Measurements from ENCODE around the gene KLK2.

Gene KLK2

DNA sequence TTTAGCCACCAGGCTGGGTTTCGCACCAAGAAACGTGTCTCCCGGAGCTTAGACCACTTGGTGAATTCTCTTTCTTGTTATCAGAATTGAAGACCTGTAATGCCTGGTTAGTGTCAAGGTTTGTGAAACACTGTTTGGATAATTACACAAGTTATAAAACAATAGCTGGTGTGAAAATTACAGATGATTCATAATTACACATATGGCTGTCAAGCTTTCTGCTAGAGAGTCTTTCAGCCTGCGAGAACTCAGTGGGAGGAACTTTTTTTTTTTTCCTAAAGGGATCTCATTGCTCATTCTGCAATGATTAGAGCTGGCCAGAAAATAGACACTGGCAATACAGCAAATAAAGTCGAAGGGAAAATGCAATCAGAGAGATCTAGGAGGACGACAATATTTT is 51.3 kb downstream of the KLK2 start:
- DNase-seq (ENCODE audit: low read depth, low spot score), result no peak

DNA sequence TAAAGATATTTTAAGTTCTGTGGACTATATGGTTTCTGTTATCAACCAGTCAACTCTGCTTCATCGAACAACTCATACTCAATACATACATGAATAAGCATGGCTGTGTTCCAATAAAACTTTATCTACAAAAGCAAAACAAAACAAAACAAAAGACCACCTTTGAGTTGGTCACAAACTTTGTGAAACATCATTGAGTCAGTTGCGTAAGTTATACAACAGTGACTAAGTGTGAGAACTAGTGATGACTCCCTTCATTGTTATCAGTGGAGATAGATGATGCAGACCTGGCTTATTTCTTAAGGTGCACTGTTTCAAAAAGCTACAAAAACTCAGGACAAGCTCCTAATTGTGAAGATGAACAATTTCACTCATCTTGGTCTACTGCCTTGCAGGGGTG is 52.5 kb downstream of the KLK2 start:
- DNase-seq (ENCODE audit: low read depth, low spot score), result no peak

DNA sequence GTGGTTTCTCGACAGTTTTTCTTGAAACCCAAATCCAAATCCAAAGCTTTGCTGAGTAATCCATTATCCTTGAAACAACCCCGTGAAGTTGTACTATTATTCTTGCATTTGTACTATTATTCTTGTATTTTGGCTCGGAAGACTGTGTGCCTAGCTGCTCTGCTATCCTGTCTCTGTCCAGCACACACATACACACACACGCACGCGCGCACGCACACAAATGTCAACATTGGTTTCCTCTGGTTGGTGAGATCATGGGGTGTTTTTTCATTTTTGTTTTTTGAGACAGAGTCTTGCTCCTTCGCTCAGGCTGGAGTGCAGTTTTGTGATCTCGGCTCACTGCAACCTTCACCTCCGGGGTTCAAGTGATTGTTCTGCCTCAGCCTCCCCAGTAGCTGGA is 52.9 kb downstream of the KLK2 start:
- no peak for DNase-seq (ENCODE audit: low read depth, low spot score)

GRCh38 chr19:50928831-50929230 is 55.6 kb downstream of the KLK2 start:
- DNase-seq (ENCODE audit: low read depth, low spot score), result no peak
